Breast epithelium (tissue), 3 donors: ENCODE results near the gene VGLL4.

ENCODE experiments used
- POLR2A ChIP-seq: fragments of 450-650 bp; IDR thresholded peaks from one replicate; pipeline ENCODE4 v1.6.1; 2016; ENCODE audit warnings: antibody characterized with exemption, mild to moderate bottlenecking, moderate library complexity
- POLR2AphosphoS5 ChIP-seq, 3 donors: sonication (generic); formaldehyde crosslinking; IDR thresholded peaks; one replicate each; pipeline ENCODE4 v1.6.1; 2017; ENCODE audit warnings: antibody characterized with exemption in 3 of 3
- TF ChIP-seq, protein P1 (sequence below), 3 donors: fragments of 450-650 bp; IDR thresholded peaks; one replicate each; pipeline ENCODE4 v1.5.1; 2016 to 2017; ENCODE audit warnings: antibody characterized with exemption in 3 of 3, mild to moderate bottlenecking in 3 of 3, moderate library complexity in 3 of 3

DNA sequence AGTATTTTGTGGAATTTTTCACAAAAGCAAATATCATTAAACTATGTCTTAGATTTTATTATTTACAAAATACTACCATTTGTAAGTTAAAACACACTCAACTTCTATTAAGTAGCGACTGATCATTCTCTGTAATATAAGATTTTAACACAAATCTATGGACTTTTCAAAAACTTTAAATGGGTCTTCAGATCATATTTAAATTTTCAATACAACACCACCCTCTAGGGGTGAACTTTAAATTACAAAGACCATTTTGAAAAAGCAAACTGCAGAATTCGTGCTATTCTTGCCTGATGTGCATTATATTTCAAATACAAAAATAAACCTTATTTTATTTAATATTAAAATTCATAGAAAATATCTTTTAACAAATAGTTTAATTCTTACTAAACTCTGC, 8.2 kb upstream of the VGLL4 start:
- TF ChIP-seq, protein P1, sequence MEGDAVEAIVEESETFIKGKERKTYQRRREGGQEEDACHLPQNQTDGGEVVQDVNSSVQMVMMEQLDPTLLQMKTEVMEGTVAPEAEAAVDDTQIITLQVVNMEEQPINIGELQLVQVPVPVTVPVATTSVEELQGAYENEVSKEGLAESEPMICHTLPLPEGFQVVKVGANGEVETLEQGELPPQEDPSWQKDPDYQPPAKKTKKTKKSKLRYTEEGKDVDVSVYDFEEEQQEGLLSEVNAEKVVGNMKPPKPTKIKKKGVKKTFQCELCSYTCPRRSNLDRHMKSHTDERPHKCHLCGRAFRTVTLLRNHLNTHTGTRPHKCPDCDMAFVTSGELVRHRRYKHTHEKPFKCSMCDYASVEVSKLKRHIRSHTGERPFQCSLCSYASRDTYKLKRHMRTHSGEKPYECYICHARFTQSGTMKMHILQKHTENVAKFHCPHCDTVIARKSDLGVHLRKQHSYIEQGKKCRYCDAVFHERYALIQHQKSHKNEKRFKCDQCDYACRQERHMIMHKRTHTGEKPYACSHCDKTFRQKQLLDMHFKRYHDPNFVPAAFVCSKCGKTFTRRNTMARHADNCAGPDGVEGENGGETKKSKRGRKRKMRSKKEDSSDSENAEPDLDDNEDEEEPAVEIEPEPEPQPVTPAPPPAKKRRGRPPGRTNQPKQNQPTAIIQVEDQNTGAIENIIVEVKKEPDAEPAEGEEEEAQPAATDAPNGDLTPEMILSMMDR (IDR thresholded peaks at IDR 0.05): peak; percentile 28 to 57 (median 52)
- TF ChIP-seq POLR2AphosphoS5 (IDR thresholded peaks at IDR 0.05) (no peak), POLR2A (no peak)
